DND-41 (cell line): Measurements from ENCODE around the gene TNFAIP8.

Experiments
- EZH2 ChIP-seq: IDR thresholded peaks from 3 replicates; pipeline ENCODE4 v1.6.1; 2012; ENCODE audit warnings: borderline replicate concordance, low read depth, mild to moderate bottlenecking, moderate library complexity, low read length, inconsistent platforms; ENCODE audit not compliant: severe bottlenecking
- TF ChIP-seq, protein P1 (sequence below): IDR thresholded peaks from 2 replicates; pipeline ENCODE4 v1.5.1; 2012; ENCODE audit warnings: borderline replicate concordance, low read length, moderate library complexity, mild to moderate bottlenecking; ENCODE audit not compliant: poor library complexity, severe bottlenecking; ENCODE audit errors: extremely low read depth

DNA sequence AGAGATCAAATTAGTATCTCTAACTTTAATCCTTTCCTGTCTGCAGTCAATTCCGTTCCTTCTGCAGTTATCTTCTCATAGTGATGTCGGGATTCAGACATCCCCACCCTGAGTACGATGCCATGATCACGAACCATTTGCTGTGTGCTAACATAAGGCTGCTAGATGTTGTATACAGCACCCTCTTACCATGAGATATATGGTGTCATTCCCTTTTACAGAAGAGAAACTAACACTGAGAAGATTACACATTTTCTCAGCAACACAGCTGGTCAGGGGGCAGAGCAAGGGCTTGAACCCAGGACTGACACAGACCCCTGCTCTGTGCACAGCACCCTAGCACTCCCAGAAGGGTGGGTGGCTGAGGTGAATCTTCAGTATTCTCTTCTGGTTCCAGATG is 49.6 kb downstream of the TNFAIP8 start:
- TF ChIP-seq, protein P1, sequence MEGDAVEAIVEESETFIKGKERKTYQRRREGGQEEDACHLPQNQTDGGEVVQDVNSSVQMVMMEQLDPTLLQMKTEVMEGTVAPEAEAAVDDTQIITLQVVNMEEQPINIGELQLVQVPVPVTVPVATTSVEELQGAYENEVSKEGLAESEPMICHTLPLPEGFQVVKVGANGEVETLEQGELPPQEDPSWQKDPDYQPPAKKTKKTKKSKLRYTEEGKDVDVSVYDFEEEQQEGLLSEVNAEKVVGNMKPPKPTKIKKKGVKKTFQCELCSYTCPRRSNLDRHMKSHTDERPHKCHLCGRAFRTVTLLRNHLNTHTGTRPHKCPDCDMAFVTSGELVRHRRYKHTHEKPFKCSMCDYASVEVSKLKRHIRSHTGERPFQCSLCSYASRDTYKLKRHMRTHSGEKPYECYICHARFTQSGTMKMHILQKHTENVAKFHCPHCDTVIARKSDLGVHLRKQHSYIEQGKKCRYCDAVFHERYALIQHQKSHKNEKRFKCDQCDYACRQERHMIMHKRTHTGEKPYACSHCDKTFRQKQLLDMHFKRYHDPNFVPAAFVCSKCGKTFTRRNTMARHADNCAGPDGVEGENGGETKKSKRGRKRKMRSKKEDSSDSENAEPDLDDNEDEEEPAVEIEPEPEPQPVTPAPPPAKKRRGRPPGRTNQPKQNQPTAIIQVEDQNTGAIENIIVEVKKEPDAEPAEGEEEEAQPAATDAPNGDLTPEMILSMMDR = no peak
- no peak for TF ChIP-seq EZH2
